ENCODE data around the gene ZNF280C. TPM values are rescaled to one million over a fixed set of nuclear protein-coding genes. Genes with fewer than 3 reads are reported as not detected.

Gene ZNF280C
- total RNA-seq, 4 donors from 2014 or later: 2.5 to 5.7 (median 3.7) TPM

DNA sequence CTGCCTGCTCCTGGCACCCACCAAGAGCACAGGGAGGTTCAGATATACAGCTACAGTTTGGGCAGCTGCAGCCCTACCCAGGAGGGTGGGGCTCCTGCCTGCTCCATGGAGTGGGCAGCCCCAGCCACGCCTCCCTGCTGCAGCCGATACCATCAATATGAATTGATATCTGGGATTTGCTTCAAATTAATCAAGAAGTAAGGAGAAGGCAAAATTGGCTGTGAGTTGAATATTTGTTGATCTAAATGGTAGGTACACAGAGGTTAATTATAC is 31.2 kb upstream of the ZNF280C start:
- TF ChIP-seq, protein P1, sequence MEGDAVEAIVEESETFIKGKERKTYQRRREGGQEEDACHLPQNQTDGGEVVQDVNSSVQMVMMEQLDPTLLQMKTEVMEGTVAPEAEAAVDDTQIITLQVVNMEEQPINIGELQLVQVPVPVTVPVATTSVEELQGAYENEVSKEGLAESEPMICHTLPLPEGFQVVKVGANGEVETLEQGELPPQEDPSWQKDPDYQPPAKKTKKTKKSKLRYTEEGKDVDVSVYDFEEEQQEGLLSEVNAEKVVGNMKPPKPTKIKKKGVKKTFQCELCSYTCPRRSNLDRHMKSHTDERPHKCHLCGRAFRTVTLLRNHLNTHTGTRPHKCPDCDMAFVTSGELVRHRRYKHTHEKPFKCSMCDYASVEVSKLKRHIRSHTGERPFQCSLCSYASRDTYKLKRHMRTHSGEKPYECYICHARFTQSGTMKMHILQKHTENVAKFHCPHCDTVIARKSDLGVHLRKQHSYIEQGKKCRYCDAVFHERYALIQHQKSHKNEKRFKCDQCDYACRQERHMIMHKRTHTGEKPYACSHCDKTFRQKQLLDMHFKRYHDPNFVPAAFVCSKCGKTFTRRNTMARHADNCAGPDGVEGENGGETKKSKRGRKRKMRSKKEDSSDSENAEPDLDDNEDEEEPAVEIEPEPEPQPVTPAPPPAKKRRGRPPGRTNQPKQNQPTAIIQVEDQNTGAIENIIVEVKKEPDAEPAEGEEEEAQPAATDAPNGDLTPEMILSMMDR (IDR thresholded peaks at IDR 0.05): no peak
- TF ChIP-seq POLR2A (IDR thresholded peaks at IDR 0.05): no peak
- H3K27me3 ChIP-seq: no peaks in the 10 kb centered on the region
- H3K4me1 ChIP-seq: no peaks in the 10 kb centered on the region
- H3K36me3 ChIP-seq: no peaks in the 10 kb centered on the region
- H3K27ac ChIP-seq: no peak overlapping the region
- WGBS, 2 donors: 59% methylated on average over 2 of the region's 2 CpGs; no CpG with 5 or more reads in 1 of the 2 donors
- H3K9me3 ChIP-seq: no peaks in the 10 kb centered on the region
- H3K4me3 ChIP-seq: no peak overlapping the region
- intact Hi-C loops (cut with DNase I): no loop called here
- no peak for DNase-seq

DNA sequence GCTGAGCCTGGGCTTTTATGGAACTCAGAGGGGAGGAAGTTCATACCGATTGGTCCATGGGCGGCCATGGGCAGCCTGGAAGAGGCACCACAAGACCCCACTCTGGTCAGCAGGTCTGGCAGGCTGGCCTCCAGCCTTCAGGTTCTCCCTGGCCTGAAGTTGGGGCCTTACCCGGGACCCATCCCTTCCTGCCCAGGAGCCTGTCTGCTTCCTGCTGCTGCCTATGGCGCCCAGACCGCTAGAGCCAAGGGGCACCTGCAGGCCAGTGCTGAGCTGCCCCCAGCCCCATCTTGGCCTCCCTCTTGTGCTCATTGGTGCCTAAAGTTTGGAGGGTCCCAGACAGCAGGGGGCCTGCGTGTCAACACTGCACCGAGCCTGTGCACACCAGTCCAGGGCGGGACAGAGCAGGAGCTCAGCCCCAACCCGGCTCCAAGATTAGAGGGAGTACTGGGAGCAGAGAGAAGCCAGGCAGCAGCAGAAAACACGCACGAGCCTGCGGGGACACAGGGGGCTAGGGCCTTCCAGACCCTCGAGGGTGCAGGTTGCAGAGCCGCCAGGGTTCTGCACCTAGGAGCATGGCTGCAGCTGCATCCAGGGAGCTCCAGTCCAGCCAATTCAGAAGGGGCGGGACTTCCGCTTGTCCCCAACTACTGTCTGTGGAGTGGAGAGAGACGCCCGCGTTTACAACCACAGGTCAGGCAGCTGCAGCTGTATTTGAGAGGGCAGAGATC is 30.7 kb upstream of the ZNF280C start:
- no CpG with 5 or more reads among the region's 19 CpGs for WGBS, 2 donors
- no peaks in the 10 kb centered on the region for H3K9me3 ChIP-seq
- no peak for DNase-seq
- intact Hi-C loops (cut with DNase I): no loop called here
- no peak for TF ChIP-seq POLR2A (IDR thresholded peaks at IDR 0.05)
- TF ChIP-seq, protein P1 (IDR thresholded peaks at IDR 0.05): no peak
- no peak overlapping the region for H3K27ac ChIP-seq
- H3K27me3 ChIP-seq: no peaks in the 10 kb centered on the region
- H3K4me3 ChIP-seq: no peak overlapping the region
- H3K36me3 ChIP-seq: no peaks in the 10 kb centered on the region
- no peaks in the 10 kb centered on the region for H3K4me1 ChIP-seq

DNA sequence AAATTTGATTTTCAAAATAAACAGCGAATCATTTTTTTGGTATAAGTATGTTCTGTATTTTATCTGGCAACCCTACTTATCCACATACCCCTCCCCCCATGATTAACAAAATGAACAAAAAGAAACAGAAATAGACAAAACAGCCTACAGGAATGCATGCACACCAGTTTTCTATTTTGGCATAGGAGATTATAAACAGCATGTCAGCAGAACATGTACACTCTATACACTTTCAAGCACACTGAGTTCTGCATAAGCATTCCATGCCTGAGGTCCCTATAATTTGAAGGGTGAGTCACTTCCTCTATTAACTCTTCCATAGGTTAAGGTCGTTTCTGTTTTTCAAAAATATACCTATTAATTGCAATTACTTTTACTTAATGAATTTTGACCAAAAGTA is 28.0 kb upstream of the ZNF280C start:
- no peaks in the 10 kb centered on the region for H3K9me3 ChIP-seq
- H3K4me3 ChIP-seq: no peak overlapping the region
- WGBS, 2 donors: 34% methylated on average over 2 of the region's 2 CpGs
- no peak overlapping the region for H3K27ac ChIP-seq
- TF ChIP-seq POLR2A (IDR thresholded peaks at IDR 0.05): no peak
- TF ChIP-seq, protein P1 (IDR thresholded peaks at IDR 0.05): no peak
- intact Hi-C loops (cut with DNase I): no loop called here
- DNase-seq: no peak
- no peaks in the 10 kb centered on the region for H3K4me1 ChIP-seq
- no peaks in the 10 kb centered on the region for H3K27me3 ChIP-seq
- no peaks in the 10 kb centered on the region for H3K36me3 ChIP-seq

DNA sequence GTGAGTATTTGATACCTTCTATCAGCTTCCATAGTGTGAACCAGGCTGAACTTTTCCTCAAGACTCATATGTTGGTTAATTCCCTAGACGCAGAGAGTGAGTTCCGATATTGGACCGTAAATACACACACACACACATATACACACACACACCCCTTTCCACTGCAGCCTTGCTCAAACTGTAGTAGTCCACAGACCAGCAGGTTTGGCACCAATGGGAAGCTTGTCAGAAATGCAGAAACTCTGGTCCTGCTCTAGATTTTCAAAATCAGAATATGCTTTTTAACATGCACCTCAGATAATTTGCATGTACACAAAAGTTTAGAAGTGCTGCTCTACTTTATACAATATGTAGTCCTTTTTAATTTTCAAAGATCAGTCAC is 27.6 kb upstream of the ZNF280C start:
- intact Hi-C loops (cut with DNase I): no loop called here
- 76 to 83% methylated on average over 2 to 3 of the region's 3 CpGs for WGBS, 2 donors

DNA sequence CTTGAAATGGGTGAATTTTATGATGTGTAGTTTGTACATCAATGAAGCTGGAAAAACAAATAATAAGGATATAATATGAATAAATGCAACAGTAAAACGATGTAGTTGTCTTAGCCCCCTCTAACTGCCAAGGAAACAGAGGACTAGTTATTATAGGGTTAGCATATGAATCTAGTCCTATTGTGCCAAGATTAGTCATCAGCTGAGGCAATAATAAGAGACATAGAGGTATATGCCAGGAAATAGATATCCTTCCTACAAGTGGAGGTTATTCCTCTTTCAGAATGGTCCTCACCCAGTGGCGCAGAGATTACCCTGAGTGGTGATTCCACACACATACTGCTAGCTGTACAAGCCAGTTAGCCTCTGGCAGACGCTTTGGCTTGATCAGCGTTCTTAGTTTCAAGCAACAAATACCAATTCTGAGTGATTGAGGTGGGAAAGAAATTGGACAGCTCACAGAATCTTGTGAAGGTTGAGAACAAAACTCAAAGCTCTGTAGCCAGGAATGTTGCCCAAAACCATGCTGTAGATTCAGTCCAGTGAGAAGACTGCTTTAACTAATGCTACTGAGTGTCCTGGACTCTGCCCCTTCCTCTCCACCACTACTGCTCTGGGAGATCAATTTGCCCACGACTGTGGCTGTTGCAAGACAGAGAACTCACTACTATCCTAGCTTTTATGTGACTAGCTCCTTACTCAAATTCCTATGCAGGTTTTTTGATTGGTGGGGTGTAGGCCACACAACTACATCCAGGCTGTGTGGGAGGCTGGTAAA is 27.0 kb upstream of the ZNF280C start:
- no peaks in the 10 kb centered on the region for H3K36me3 ChIP-seq
- no peak for DNase-seq
- H3K27me3 ChIP-seq: no peaks in the 10 kb centered on the region
- no peak overlapping the region for H3K4me3 ChIP-seq
- TF ChIP-seq, protein P1 (IDR thresholded peaks at IDR 0.05): no peak
- TF ChIP-seq POLR2A (IDR thresholded peaks at IDR 0.05): no peak
- 53 to 77% methylated on average over 4 to 5 of the region's 5 CpGs for WGBS, 2 donors
- no peaks in the 10 kb centered on the region for H3K9me3 ChIP-seq
- H3K27ac ChIP-seq: no peak overlapping the region
- H3K4me1 ChIP-seq: no peaks in the 10 kb centered on the region
- intact Hi-C loops (cut with DNase I): no loop called here

More for the DNA sequence above, 27.6 kb upstream of the ZNF280C start:
- Histone ChIP-seq H3K36me3 (no peaks in the 10 kb centered on the region), H3K4me3 (no peak overlapping the region), H3K27ac (no peak overlapping the region), H3K9me3 (no peaks in the 10 kb centered on the region), H3K27me3 (no peaks in the 10 kb centered on the region), H3K4me1 (no peaks in the 10 kb centered on the region)
- no peak for DNase-seq
- TF ChIP-seq, protein P1 (IDR thresholded peaks at IDR 0.05): no peak
- TF ChIP-seq POLR2A (IDR thresholded peaks at IDR 0.05): no peak
